ENCODE data around the gene RPGR. TPM values are rescaled to one million over a fixed set of nuclear protein-coding genes. Genes with fewer than 3 reads are reported as not detected.

The RPGR gene
- polyA plus RNA-seq, 1 donor from 2014 or later = 6.5 TPM

DNA sequence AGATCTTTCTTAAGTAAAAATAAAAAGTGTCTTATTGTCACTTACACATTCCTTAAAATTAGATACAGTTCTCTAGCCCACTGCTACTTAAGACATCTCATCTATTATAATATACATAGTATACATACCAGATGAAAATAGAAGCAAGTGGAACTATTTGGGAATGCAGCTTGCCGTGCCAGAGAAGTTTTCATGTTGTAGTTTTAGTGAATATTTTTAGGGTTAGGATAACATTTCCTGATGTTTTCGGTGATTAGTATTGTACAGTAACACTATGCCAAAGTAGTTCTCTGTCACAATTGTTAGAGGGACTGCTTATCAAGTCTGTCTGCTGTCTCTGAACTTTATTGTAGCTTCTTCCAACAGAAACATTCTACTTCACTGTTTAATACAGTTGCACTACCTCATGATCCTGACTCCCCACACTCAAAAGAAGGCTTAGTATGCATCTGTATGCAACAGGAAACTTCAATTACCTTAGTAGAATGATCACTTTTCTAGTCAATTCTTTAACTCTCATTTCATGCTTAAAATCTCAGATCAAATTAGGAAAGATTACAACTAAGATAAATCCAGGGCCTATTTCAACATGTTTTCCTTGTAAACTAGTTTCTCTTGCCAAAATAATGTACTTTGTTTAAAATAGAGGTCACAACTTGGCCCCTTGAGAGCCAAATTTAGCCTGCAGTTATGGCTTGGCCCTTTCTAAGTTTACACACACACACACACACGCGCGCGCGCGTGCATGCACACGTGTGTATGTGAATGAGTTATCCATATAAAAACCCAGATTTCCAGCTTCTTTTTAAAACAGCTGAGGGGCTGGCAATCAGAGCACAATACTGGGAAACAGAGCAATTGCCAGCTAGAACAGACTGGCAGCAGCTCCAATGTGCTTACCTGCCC lies 64.3 kb downstream of the RPGR start:
- Histone ChIP-seq H3K27me3 (ENCODE audit: insufficient read depth, low read depth, low read length) (no peaks in the 10 kb centered on the region), H2AFZ (ENCODE audit: low read depth, low read length) (no peak overlapping the region)

DNA sequence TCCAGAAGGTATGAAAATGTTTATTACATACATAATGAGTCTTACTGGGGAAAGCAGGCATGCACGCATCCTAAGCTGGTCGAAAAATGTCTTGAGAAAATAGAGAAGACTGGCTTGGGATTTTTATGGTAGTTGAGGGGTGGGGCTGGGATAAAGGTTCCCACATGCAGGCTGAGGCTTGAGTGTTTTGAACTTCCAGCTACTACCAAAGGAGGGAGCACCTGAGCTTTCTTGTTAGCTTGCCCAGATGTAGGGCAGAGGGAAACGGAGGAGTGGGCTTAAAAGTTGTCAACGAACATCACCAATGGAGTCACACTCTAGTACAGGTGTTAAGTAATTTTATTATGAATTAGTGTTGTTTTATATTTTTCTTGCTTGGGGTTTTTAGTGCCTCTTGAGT lies 67.1 kb downstream of the RPGR start:
- TF ChIP-seq, protein P1, sequence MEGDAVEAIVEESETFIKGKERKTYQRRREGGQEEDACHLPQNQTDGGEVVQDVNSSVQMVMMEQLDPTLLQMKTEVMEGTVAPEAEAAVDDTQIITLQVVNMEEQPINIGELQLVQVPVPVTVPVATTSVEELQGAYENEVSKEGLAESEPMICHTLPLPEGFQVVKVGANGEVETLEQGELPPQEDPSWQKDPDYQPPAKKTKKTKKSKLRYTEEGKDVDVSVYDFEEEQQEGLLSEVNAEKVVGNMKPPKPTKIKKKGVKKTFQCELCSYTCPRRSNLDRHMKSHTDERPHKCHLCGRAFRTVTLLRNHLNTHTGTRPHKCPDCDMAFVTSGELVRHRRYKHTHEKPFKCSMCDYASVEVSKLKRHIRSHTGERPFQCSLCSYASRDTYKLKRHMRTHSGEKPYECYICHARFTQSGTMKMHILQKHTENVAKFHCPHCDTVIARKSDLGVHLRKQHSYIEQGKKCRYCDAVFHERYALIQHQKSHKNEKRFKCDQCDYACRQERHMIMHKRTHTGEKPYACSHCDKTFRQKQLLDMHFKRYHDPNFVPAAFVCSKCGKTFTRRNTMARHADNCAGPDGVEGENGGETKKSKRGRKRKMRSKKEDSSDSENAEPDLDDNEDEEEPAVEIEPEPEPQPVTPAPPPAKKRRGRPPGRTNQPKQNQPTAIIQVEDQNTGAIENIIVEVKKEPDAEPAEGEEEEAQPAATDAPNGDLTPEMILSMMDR (IDR thresholded peaks at IDR 0.05; ENCODE audit: poor library complexity, severe bottlenecking) = no peak
- H3K4me3 ChIP-seq (ENCODE audit: low read length) = no peak overlapping the region
- H2AFZ ChIP-seq (ENCODE audit: low read depth, low read length) = no peak overlapping the region
- no peaks in the 10 kb centered on the region for H3K9me3 ChIP-seq (ENCODE audit: low read length)
- no peak overlapping the region for H3K9ac ChIP-seq (ENCODE audit: low read length)
- H3K27me3 ChIP-seq (ENCODE audit: insufficient read depth, low read depth, low read length) = no peaks in the 10 kb centered on the region
- H3K9me2 ChIP-seq (ENCODE audit: insufficient read depth, low read length) = no peaks in the 10 kb centered on the region
- no peaks in the 10 kb centered on the region for H3K79me2 ChIP-seq (replicated peaks; ENCODE audit: insufficient read depth, low read length)
- H4K20me1 ChIP-seq (ENCODE audit: insufficient read depth) = no peaks in the 10 kb centered on the region
- H3K4me2 ChIP-seq (ENCODE audit: low read length) = no peak overlapping the region
- no peaks in the 10 kb centered on the region for H3K36me3 ChIP-seq (ENCODE audit: insufficient read depth, low read length)
- no peak overlapping the region for H3K27ac ChIP-seq (ENCODE audit: low read length)
- H3F3A ChIP-seq (ENCODE audit: insufficient read depth, low read length, poor library complexity, severe bottlenecking) = no peaks in the 10 kb centered on the region

More for the DNA sequence above, 64.3 kb downstream of the RPGR start:
- Histone ChIP-seq H3K9me3 (ENCODE audit: low read length) (no peaks in the 10 kb centered on the region), H3K27ac (ENCODE audit: low read length) (no peak overlapping the region), H4K20me1 (ENCODE audit: insufficient read depth) (no peaks in the 10 kb centered on the region), H3F3A (ENCODE audit: insufficient read depth, low read length, poor library complexity, severe bottlenecking) (no peaks in the 10 kb centered on the region), H3K9ac (ENCODE audit: low read length) (no peak overlapping the region), H3K4me2 (ENCODE audit: low read length) (no peak overlapping the region), H3K4me3 (ENCODE audit: low read length) (no peak overlapping the region), H3K9me2 (ENCODE audit: insufficient read depth, low read length) (no peaks in the 10 kb centered on the region), H3K36me3 (ENCODE audit: insufficient read depth, low read length) (no peaks in the 10 kb centered on the region), H3K79me2 (replicated peaks; ENCODE audit: insufficient read depth, low read length) (no peaks in the 10 kb centered on the region)
- TF ChIP-seq, protein P1 (IDR thresholded peaks at IDR 0.05; ENCODE audit: poor library complexity, severe bottlenecking) = no peak
- TF ChIP-seq RAD21 (conservative IDR thresholded peaks at IDR 0.05) (no peak), TAF1 (IDR thresholded peaks at IDR 0.05; ENCODE audit: low read depth) (no peak)

DNA sequence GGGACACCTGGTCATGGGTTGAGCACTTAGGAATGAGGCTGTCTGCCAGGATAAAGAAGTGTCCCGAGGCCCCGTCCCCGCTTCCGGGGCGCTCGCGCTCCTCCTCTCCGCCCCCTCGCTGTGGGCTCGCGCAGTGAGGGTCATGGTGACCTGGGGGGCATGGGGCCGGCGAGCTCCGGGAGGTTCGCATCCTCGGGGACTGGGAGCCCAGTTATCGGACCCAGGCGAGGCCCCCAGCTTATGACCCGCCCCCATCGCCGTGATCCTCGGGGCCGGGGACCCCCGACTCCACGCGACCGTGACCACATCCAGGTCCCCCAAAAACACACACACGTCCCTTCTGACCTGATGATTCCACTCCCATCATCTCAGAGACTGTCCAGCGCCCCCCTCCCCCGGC lies 71.3 kb downstream of the RPGR start:
- TF ChIP-seq SMC3 (conservative IDR thresholded peaks at IDR 0.05; ENCODE audit: poor library complexity) (no peak), MXI1 (conservative IDR thresholded peaks at IDR 0.05; ENCODE audit: poor library complexity, severe bottlenecking) (no peak), EZH2 (IDR thresholded peaks at IDR 0.05; ENCODE audit: borderline replicate concordance, insufficient read depth, low read length, poor library complexity, severe bottlenecking) (no peak)
- Histone ChIP-seq H3K4me2 (ENCODE audit: low read length) (no peak overlapping the region), H3K9me2 (ENCODE audit: insufficient read depth, low read length) (no peaks in the 10 kb centered on the region), H3F3A (ENCODE audit: insufficient read depth, low read length, poor library complexity, severe bottlenecking) (no peaks in the 10 kb centered on the region), H3K9me3 (ENCODE audit: low read length) (no peaks in the 10 kb centered on the region), H3K27me3 (ENCODE audit: insufficient read depth, low read depth, low read length) (no peaks in the 10 kb centered on the region), H3K36me3 (ENCODE audit: insufficient read depth, low read length) (no peaks in the 10 kb centered on the region), H3K9ac (ENCODE audit: low read length) (no peak overlapping the region), H4K20me1 (ENCODE audit: insufficient read depth) (no peaks in the 10 kb centered on the region), H3K79me2 (replicated peaks; ENCODE audit: insufficient read depth, low read length) (no peaks in the 10 kb centered on the region), H3K4me3 (ENCODE audit: low read length) (no peak overlapping the region), H3K27ac (ENCODE audit: low read length) (no peak overlapping the region), H2AFZ (ENCODE audit: low read depth, low read length) (no peak overlapping the region)

Measured in neural cell (in vitro differentiated cells).